Endothelial cell (in vitro differentiated cells): ENCODE data around the gene CD8B. TPM values are rescaled to one million over a fixed set of nuclear protein-coding genes. Genes with fewer than 3 reads are reported as not detected.

Source experiments
- DNase-seq: peaks from one replicate; pipeline ENCODE4 v3.0.0; 2021; ENCODE audit warnings: low spot score
- H3K27ac Mint-ChIP-seq: one replicate; pipeline ENCODE4 v1.8.0; 2021; ENCODE audit warnings: mixed read lengths, inconsistent platforms; ENCODE audit not compliant: unreplicated experiment
- H3K27me3 Mint-ChIP-seq: one replicate; pipeline ENCODE4 v1.8.0; 2021; ENCODE audit warnings: mild to moderate bottlenecking, moderate library complexity, mixed read lengths, inconsistent platforms; ENCODE audit not compliant: unreplicated experiment
- H3K36me3 Mint-ChIP-seq: one replicate; pipeline ENCODE4 v1.8.0; 2021; ENCODE audit warnings: mild to moderate bottlenecking, low read depth, mixed read lengths, inconsistent platforms; ENCODE audit not compliant: unreplicated experiment
- H3K4me1 Mint-ChIP-seq: one replicate; pipeline ENCODE4 v1.8.0; 2021; ENCODE audit warnings: mild to moderate bottlenecking, mixed read lengths, inconsistent platforms; ENCODE audit not compliant: unreplicated experiment
- H3K4me3 Mint-ChIP-seq: one replicate; pipeline ENCODE4 v1.8.0; 2021; ENCODE audit warnings: mild to moderate bottlenecking, mixed read lengths, inconsistent platforms; ENCODE audit not compliant: unreplicated experiment
- H3K9me3 Mint-ChIP-seq: one replicate; pipeline ENCODE4 v1.8.0; 2021; ENCODE audit warnings: mixed read lengths, inconsistent platforms; ENCODE audit not compliant: unreplicated experiment
- CTCF ChIP-seq: fragments of 200-600 bp; sonication (generic); IDR thresholded peaks from one replicate; pipeline ENCODE4 v1.5.0; 2021; ENCODE audit warnings: antibody characterized with exemption; ENCODE audit not compliant: unreplicated experiment
- total RNA-seq: library from RNA; stranded (reverse); fragmentation: NEBNext Ultra II Directional; extraction: Animal tissue kit (Norgen Biotek cat#: 25700); gene quantifications from one replicate; pipeline ENCODE4 v1.2.1, GENCODE V29; 2021; ENCODE audit not compliant: unreplicated experiment

CD8B gene
- total RNA-seq, 1 donor from 2014 or later: not detected

- Mint-ChIP-seq H3K4me1 (peaks cover 5% of the 10 kb centered on the region), H3K36me3 (no peaks in the 10 kb centered on the region), H3K4me3 (no peak overlapping the region), H3K27ac (no peak overlapping the region), H3K27me3 (peaks cover 2% of the 10 kb centered on the region), H3K9me3 (peaks cover 3% of the 10 kb centered on the region)
- DNase-seq: no peak
- TF ChIP-seq CTCF: no peak
These were observed 28.4 kb downstream of the CD8B start for GRCh38 chr2:86833315-86833714.

- no peak for TF ChIP-seq CTCF
- Mint-ChIP-seq H3K4me1 (peaks cover 5% of the 10 kb centered on the region), H3K4me3 (no peak overlapping the region), H3K27me3 (peaks cover 2% of the 10 kb centered on the region), H3K9me3 (peaks cover 3% of the 10 kb centered on the region), H3K36me3 (no peaks in the 10 kb centered on the region), H3K27ac (no peak overlapping the region)
- no peak for DNase-seq
These were observed 29.2 kb downstream of the CD8B start for GRCh38 chr2:86832334-86833096.

- TF ChIP-seq CTCF: no peak
- no peaks in the 10 kb centered on the region for H3K36me3 Mint-ChIP-seq
- peak overlapping the region; percentile 3 for H3K27ac Mint-ChIP-seq
- no peak overlapping the region for H3K4me3 Mint-ChIP-seq
- H3K27me3 Mint-ChIP-seq: peaks cover 2% of the 10 kb centered on the region
- no peak for DNase-seq
- peaks cover 5% of the 10 kb centered on the region for H3K4me1 Mint-ChIP-seq
- peaks cover 3% of the 10 kb centered on the region for H3K9me3 Mint-ChIP-seq
These were observed 30.1 kb downstream of the CD8B start for GRCh38 chr2:86831537-86831936.

- no peaks in the 10 kb centered on the region for H3K36me3 Mint-ChIP-seq
- DNase-seq: no peak
- H3K4me1 Mint-ChIP-seq: peaks cover 3% of the 10 kb centered on the region
- no peak overlapping the region for H3K27ac Mint-ChIP-seq
- peaks cover 3% of the 10 kb centered on the region for H3K27me3 Mint-ChIP-seq
- TF ChIP-seq CTCF: no peak
- peaks cover 3% of the 10 kb centered on the region for H3K9me3 Mint-ChIP-seq
- H3K4me3 Mint-ChIP-seq: no peak overlapping the region
These were observed 34.7 kb downstream of the CD8B start for GRCh38 chr2:86826951-86827350.

GRCh38 chr2:86825693-86826381 lies 35.8 kb downstream of the CD8B start:
- H3K4me1 Mint-ChIP-seq: no peaks in the 10 kb centered on the region
- peaks cover 3% of the 10 kb centered on the region for H3K27me3 Mint-ChIP-seq
- no peak overlapping the region for H3K4me3 Mint-ChIP-seq
- no peak for DNase-seq
- no peak overlapping the region for H3K27ac Mint-ChIP-seq
- no peak for TF ChIP-seq CTCF
- H3K36me3 Mint-ChIP-seq: no peaks in the 10 kb centered on the region
- H3K9me3 Mint-ChIP-seq: peaks cover 3% of the 10 kb centered on the region
